SKM-1 (cell line): Measurements from ENCODE around the gene RAB3C.
"Not testable (repeated sequence)": the region's sequence is repeated elsewhere in the genome, so short reads cannot be mapped to it uniquely, and the experiment has no call there.

Experiments
- DNase-seq: peaks from one replicate; lab custom pipeline; 2025; ENCODE audit not compliant: unreplicated experiment; lab: John Stamatoyannopoulos, UW

Gene RAB3C

DNA sequence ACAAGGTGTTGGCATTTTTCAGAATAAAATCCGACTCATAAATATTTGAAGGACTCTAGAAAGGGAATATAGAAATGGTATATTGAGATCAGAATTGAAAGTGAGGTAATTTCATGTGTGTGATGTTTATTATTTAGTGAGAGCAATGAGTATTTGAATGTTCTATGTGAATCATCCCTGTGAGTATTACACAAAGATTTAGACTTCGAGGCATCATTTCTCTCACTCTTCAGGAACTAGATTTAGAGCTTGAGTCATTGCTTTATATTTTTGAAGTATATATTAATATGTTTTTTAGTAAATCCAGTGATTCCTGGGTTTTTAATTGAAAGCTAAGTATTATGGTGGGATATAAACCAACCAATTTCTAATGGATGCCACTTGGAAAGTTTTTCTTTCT lies 91.2 kb downstream of the RAB3C start:
- no peak for DNase-seq

DNA sequence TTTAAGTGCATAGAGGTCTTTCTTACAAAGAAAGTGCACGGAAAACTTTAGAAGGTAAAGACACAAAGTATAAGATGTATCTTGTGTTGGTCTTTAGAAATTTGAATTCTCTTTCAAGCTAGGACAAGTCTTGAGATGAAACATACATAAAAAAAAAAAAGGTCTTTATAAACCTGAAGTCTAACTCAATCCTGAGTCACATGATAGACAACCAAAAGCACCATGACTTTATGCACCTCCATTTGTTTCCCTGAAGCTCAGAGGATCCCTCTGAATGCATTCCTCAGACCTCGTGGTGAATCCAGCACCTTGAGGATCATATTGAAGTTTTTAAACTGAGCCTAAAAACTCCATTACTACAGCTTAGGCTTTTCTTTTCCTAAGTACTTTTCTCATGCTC lies 91.8 kb downstream of the RAB3C start:
- no peak for DNase-seq

DNA sequence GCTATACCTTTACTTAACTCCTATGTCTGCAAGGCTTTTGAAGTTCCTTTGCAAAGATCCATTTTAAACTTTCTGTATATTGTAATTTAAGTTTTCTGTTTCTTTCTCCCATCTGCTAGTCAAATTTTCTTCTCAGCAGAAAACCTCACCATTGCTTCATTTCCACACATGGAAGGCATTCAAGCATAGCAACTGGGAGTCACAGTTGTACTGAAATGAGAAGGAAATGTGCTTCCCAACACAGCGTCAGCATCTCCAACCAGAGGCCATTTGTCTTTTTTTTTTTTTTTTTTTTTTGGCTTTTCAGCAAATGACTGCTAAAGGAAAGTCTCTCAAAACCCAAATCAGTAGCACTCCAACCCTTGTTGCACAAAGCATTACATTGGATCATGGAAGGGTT lies 92.5 kb downstream of the RAB3C start:
- no peak for DNase-seq

DNA sequence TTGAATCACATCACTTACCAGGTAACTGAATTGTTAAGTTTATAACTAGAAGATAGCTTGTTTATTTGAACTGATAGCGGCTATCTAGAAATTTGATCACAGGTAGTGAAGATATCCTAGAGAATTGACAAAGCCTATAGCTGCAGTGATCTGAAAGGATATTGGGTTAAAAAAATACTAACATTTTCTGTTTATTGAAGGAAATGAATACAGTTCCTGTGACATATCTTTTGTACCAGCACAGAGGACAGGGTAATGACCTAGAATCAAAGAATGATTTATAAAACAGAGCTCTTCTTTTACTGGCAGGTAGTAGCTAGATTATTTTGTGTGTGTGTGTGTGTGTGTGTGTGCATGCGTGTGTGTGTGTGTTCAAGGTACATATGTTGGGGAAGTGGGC lies 94.8 kb downstream of the RAB3C start:
- DNase-seq = no peak

DNA sequence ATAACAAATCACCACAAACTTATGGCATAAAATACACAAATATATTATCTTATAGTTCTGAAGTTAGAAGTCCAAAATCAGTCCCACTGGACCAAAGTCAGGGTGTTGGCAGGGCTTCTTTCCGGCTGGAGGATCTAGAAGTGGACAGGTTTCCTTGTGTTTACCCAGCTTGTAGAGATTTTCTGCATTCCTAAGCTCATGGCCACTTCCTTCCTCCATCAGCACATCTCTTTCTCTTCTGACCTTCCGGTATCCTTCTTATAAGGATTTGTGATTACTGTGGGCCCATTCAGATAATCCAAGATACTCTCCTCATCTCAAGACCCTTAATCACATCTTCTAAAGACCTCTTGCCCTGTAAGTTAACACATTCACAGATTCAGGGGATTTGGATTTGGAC lies 97.6 kb downstream of the RAB3C start:
- no peak for DNase-seq

DNA sequence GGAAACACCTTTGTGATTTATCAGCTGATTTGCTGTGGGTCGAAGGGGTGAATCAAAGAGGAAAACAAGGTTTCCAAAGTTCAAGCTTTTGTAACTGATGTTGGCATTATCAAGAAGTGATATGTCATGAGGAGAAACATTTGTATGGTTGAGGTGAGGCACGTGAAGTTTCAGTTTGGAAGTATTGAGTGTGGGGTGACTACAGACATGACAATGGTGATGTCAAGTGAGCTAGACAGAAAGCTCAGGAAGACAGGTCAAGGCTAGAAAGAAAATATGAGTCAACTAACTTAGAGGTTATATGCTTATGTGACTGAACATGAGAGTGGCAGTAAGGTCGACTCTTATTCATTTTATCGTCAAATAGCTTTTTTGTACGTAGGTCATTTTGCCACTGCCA lies 99.1 kb downstream of the RAB3C start:
- DNase-seq = no peak

DNA sequence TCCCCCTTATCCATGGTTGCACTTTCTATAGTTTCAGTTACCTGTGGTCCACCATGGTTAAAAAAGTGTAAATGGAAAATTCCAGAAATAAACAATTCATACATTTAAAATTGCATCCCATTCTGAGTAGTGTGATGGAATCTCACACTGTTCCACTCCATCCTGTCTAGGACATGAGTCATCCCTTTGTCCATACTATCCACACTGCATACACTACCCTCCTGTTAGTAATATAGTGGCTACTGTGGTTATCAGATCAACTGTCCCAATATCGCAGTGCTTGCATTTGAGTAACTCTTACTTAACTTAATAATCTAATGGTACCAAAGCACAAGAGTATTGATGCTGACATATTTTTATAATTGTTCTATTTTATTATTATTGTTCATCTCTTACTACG lies 100.7 kb downstream of the RAB3C start:
- no peak for DNase-seq

DNA sequence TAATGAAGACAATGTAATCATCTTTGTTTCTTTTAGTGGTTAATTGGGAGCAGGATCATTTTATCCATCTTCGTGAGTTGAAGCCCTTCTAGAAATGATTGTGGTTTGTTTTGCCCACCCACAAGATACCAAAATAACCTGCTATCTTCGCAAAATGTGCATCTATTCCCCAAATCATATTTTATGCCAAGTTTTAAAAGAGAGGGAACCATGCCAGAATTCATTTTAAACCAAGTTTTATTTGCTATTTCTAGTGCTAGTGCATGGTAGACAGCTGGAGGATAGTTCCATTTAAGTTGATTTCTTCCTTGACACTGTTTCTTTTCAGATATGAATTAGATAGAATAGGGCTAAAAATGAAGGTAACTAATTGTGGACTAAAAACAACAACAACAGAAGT lies 104.2 kb downstream of the RAB3C start:
- no peak for DNase-seq

DNA sequence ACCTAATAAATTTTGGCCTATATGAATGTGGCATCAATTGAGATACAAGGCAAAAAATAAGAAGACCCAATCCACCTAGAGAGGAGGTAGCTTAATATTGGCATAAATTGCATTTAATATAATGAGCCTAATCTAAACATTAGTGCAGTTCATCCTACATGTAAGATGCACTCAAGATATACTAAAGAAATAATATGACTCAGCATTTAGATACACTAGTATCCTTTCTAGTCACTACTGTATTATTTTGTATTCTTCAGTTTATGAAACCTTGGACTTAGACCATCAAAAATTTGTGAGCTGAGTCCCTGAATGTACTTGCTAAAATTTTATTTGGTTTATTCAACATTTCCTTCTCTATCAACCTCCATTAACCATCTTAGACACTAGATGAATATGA lies 104.7 kb downstream of the RAB3C start:
- DNase-seq = no peak

DNA sequence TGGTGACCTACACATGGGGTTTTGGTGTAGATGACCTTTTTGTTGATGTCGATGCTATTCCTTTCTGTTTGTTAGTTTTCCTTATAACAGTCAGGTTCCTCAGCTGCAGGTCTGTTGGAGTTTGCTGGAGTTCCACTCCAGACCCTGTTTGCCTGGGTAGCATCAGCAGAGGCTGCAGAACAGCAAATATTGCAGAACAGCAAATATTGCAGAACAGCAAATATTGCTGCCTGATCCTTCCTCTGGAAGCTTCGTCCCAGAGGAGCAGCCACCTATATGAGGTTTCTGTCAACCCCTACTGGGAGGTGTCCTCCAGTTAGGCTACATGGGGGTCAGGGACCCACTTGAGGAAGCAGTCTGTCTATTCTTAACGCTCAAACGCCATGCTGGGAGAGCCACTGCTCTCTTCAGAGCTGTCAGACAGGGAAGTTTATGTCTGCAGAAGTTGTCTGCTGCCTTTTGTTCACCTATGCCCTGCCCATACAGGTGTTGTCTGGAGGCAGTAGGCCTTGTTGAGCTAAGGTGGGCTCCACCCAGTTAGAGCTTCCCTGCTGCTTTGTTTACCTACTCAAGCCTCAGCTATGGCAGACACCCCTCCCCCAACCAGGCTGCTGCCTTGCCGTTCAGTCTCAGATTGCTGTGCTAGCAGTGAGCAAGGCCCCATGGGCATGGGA lies 116.3 kb downstream of the RAB3C start:
- DNase-seq = not testable (repeated sequence)

DNA sequence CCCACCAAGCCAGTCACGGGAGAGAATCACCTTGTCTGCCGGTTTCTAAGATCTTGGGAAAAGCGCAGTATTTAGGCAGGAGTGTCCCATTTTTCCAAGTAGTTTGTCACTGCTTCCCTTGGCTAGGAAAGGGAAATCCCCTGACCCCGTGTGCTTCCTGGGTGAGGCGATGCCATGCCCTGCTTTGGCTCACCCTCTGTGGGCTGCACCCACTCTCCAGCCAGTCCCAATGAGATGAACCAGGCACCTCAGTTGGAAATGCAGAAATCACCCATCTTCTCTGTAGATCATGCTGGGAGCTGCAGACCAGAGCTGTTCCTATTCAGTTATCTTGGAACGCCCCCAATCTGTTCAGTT lies 116.9 kb downstream of the RAB3C start:
- no peak for DNase-seq

DNA sequence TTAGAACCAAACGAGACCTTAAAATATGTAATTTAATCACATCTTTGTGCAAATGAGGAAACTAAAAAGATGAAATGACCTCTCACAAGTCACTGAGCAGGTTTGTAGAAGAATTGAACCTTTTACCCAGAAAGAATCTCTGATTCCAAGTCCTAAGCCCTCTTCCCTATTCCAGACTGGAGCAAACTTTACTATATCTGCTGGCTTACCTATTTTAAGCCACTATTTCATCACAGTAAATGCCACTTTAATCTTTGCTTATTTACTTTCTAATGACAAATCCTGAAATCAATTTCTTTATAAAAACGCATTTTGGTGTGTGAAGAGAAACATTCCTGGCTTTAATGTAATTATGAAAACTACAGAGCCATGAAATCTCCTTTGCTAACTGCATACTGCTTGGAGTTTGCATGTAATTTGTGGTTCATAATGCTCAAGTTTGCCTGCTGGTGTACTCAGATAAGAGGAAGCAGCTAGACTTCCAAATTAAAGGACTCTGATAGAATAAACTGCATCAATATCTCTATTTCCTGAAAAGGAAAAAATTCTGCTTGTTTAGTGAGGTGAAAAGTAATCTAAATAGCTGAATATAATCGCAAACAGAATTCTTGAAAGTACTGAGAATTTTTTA lies 121.2 kb downstream of the RAB3C start:
- no peak for DNase-seq

DNA sequence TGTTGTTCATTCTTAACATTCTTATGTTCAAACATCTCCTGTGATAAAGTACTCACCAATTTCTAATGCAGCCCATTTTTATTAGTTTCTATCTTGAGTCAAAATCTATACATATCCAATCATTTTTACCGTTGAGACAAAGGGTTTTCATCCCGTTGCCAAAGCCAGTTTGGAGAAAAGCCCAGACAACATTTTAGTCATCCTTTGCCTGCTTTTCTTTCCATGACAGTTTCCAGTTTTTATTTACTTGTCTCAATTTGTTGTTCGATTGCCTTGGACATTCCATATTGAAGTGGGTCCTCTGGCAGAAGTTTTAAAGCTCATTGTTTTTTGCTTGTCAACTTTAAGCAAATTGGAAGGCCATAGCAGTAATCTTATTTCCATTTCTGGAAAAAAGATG lies 123.9 kb downstream of the RAB3C start:
- no peak for DNase-seq

DNA sequence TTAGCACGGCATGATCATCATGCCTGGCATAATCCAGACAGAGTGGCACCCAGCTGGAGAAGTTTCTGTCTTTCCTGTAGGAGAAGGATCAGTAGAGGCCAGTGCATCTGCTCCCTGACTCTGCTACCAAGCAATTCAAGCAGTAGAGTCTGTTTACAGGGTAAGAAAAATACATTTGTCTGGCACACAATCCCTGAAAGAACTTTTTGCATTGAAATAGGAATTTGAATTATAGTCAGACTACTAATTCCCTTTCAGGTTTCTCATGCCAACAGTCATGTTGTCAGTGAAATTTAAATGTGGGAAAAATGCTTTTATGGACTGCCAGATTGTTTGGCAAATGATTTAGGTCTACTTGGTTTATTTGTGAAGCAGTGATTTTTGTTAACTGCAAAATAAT lies 125.6 kb downstream of the RAB3C start:
- DNase-seq = no peak

DNA sequence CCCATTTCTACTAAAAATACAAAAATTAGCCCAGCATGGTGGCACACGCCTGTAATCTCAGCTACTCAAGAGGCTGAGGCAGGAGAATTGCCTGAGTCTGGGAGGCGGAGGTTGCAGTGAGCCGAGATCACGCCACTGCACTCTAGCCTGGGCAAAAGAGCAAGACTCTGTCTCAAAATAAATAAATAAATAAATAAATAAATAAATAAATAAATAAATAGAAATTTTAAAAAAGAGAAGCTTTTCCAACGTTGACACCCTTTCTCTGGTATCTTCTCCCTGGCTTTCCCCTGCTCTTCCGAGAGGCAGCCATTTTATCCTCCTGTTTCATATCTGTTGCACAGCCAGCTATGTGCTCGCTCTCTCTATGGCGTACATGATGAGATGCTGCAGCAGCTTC lies 127.5 kb downstream of the RAB3C start:
- not testable (repeated sequence) for DNase-seq

DNA sequence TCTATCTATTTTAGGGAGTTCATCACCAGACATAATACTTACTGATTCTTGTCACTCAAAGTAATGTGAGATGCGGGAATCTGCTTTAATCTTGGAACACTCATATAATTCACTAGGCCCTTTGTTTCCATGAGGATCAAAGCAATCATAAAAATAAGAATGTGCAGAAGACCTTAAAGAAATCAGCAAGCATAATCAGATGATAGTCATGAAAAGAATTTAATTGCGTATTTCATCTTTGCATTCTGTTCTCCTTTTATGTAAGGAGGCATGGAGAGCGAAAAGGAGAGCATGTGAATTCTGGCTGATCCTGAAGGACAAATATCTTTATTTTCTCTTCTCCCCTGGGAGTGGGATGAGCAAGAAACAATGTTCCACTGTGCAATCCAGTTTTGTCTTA lies 128.0 kb downstream of the RAB3C start:
- no peak for DNase-seq

DNA sequence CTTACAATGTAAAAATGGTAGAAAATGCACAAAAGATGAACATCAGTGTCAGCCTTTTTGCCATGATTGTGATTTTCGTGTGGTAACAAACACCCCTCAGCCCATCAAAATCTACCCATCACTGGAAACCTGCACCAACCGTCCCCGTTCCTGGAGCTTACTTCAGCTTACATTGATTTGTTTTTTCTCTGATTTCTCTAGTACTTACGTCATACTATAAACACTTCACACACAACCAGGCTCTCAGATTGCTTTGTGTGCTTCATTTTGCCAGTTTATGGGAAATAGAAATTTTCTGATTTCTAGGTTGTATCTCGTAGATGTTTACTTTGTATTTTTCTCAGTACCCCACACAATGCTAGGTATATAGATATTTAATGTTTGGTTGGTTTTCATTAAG lies 129.1 kb downstream of the RAB3C start:
- no peak for DNase-seq

DNA sequence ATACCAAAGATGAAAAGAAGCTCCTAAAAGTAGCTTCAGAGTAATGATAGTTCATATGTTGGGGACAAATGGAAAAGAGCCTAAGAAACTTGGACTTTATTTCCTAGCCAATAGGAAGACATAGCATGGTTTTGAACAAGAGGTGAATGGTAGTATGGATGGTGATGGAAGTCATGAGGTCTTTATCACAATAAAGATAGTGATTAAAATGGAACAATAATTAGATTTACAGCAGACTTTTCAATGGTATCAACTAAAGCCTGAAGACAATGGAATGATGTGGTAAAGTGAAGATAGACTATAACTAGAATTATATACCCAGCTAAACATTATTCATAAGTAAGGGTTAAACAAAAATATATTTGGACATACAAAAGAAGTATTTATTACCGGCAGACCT lies 131.2 kb downstream of the RAB3C start:
- DNase-seq = no peak

DNA sequence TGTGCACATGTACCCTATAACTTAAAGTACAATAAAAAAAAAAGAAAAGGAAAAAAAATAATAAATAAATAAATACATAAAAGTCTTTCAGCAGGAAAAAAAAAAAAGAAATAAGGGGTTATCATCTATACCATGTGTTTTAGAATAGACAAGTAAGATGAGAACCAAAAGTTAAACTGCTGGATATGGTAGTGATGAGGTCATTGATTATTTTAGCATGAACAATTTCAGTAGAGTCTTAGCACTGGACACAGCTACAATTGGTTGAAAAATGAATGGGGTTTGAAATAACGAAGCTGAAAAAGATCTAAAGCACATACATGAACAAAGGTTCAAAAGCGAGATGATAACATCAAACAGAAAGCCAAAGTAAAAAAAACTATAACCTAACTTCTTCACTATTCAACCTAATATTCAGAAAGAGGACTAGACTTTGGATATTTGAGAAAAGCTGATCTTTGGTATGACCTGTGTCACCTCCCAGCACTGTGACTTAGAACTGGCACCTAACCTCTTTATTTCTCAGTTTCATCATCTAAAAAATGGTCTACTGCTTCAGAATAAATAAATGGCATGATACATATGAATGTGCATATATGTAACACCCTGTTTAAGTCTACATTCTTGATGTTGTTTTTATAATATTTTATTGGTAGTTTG lies 133.3 kb downstream of the RAB3C start:
- no peak for DNase-seq

DNA sequence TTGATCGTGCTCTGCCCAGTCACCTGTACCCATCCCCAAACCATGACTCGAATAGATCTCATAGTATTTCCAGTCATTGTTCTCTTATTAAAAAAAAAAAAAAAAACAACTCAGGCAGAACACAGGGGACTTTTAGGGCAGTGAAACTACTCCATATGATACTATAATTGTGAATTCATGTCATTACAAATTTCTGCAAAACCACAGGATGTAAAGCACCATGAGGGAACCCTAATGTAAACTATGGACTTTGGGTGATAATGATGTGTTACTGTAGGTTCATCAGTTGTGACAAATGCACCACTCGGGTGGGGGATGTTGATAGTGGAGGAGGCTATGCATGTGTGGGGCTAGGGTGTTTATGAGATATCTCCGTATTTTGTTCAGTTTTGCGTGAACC lies 133.8 kb downstream of the RAB3C start:
- DNase-seq = no peak

DNA sequence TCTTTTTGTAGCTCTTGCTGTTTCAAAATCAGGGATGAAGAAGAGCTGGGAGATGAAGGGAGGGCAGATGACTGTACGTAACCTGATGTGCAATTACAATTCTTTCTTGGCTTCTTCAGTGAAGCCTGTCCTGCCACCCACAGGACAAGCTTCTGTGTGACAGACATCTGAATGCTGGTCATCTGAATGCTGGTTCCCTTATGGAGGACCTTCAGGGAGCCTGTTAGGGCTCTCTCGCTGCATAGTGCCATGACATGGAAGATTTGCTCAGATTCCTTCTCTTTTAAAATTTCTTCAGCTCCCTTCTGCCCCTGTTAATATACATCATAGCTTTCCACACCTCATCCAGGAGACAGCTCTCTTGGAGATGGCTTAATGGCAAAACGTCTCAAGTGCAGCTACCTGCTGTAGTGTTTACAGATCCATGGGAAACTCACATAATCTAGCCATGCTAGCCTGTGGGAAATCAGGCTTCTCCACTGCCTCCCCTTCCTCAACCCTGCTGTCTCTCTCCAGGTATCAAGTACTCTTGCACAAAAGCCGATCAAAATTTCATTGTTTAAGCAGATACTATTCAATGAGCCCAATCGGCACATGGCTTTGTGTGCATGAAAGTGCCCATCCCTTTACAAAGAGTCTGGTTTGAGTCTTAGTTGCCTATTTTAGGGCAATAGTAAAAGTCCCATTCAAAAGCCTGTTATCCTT lies 134.6 kb downstream of the RAB3C start:
- DNase-seq = no peak
